Measurements from ENCODE around the gene NDUFB2.
"Not testable (repeated sequence)": the region's sequence is repeated elsewhere in the genome, so short reads cannot be mapped to it uniquely, and the experiment has no call there.

DNA sequence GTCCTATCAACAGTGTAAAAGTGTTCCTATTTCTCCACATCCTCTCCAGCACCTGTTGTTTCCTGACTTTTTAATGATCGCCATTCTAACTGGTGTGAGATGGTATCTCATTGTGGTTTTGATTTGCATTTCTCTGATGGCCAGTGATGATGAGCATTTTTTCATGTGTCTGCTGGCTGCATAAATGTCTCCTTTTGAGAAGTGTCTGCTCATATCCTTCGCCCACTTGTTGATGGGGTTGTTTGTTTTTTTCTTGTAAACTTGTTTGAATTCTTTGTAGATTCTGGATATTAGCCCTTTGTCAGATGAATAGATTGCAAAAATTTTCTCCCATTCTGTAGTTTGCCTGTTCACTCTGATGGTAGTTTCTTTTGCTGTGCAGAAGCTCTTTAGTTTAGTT is 33.6 kb upstream of the NDUFB2 start:
- TF ChIP-seq, protein P1, sequence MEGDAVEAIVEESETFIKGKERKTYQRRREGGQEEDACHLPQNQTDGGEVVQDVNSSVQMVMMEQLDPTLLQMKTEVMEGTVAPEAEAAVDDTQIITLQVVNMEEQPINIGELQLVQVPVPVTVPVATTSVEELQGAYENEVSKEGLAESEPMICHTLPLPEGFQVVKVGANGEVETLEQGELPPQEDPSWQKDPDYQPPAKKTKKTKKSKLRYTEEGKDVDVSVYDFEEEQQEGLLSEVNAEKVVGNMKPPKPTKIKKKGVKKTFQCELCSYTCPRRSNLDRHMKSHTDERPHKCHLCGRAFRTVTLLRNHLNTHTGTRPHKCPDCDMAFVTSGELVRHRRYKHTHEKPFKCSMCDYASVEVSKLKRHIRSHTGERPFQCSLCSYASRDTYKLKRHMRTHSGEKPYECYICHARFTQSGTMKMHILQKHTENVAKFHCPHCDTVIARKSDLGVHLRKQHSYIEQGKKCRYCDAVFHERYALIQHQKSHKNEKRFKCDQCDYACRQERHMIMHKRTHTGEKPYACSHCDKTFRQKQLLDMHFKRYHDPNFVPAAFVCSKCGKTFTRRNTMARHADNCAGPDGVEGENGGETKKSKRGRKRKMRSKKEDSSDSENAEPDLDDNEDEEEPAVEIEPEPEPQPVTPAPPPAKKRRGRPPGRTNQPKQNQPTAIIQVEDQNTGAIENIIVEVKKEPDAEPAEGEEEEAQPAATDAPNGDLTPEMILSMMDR (IDR thresholded peaks at IDR 0.05 in 8 of 11, conservative IDR thresholded peaks at IDR 0.05 in 3 of 11), result not testable (repeated sequence)
- not testable (repeated sequence) for TF ChIP-seq POLR2A, POLR2AphosphoS5 (IDR thresholded peaks at IDR 0.05)

Data from spleen (tissue), 7 donors.